GM19238 (cell line): Measurements from ENCODE around the gene C8A.

Source experiments
- DNase-seq: peaks from one replicate; pipeline ENCODE4 v3.0.0; 2011; ENCODE audit warnings: low spot score; ENCODE audit not compliant: insufficient read length

C8A gene

GRCh38 chr1:56890229-56890628 is 35.6 kb downstream of the C8A start:
- DNase-seq = no peak

GRCh38 chr1:56894014-56894413 is 39.4 kb downstream of the C8A start:
- DNase-seq = no peak

- no peak for DNase-seq
These were observed 42.8 kb downstream of the C8A start for GRCh38 chr1:56897150-56898004.

- no peak for DNase-seq
These were observed 43.4 kb downstream of the C8A start for GRCh38 chr1:56898005-56898373.

GRCh38 chr1:56898879-56899278 is 44.3 kb downstream of the C8A start:
- DNase-seq = no peak

GRCh38 chr1:56901716-56902115 is 47.1 kb downstream of the C8A start:
- DNase-seq = no peak

- no peak for DNase-seq
These were observed 49.2 kb downstream of the C8A start for GRCh38 chr1:56903778-56904177.

GRCh38 chr1:56904663-56905397 is 50.2 kb downstream of the C8A start:
- DNase-seq = no peak

- DNase-seq = no peak
These were observed 51.1 kb downstream of the C8A start for GRCh38 chr1:56905667-56906066.

GRCh38 chr1:56908619-56909221 is 54.1 kb downstream of the C8A start:
- DNase-seq = no peak

GRCh38 chr1:56910441-56910985 is 55.9 kb downstream of the C8A start:
- DNase-seq = no peak

GRCh38 chr1:56911098-56911938 is 56.7 kb downstream of the C8A start:
- DNase-seq = no peak

- no peak for DNase-seq
These were observed 57.7 kb downstream of the C8A start for GRCh38 chr1:56912325-56912724.

GRCh38 chr1:56915960-56916359 is 61.4 kb downstream of the C8A start:
- no peak for DNase-seq

GRCh38 chr1:56916630-56917029 is 62.0 kb downstream of the C8A start:
- DNase-seq = no peak

GRCh38 chr1:56917356-56917755 is 62.8 kb downstream of the C8A start:
- no peak for DNase-seq

GRCh38 chr1:56920591-56921001 is 66.0 kb downstream of the C8A start:
- no peak for DNase-seq

GRCh38 chr1:56921479-56921878 is 66.9 kb downstream of the C8A start:
- DNase-seq = no peak

- no peak for DNase-seq
These were observed 67.5 kb downstream of the C8A start for GRCh38 chr1:56922070-56922469.

- no peak for DNase-seq
These were observed 67.9 kb downstream of the C8A start for GRCh38 chr1:56922507-56922906.

- no peak for DNase-seq
These were observed 68.6 kb downstream of the C8A start for GRCh38 chr1:56923201-56923600.
